NCI-H1436 treated with DMSO at 0.1 percent for 48 hours (cell line): Measurements from ENCODE around the gene OMD.
"Not testable (repeated sequence)": the region's sequence is repeated elsewhere in the genome, so short reads cannot be mapped to it uniquely, and the experiment has no call there.

ENCODE experiments used
- DNase-seq: peaks from one replicate; lab custom pipeline; 2025; lab: John Stamatoyannopoulos, UW

The OMD gene

GRCh38 chr9:92411157-92411556, 13.1 kb downstream of the OMD start:
- not testable (repeated sequence) for DNase-seq

DNA sequence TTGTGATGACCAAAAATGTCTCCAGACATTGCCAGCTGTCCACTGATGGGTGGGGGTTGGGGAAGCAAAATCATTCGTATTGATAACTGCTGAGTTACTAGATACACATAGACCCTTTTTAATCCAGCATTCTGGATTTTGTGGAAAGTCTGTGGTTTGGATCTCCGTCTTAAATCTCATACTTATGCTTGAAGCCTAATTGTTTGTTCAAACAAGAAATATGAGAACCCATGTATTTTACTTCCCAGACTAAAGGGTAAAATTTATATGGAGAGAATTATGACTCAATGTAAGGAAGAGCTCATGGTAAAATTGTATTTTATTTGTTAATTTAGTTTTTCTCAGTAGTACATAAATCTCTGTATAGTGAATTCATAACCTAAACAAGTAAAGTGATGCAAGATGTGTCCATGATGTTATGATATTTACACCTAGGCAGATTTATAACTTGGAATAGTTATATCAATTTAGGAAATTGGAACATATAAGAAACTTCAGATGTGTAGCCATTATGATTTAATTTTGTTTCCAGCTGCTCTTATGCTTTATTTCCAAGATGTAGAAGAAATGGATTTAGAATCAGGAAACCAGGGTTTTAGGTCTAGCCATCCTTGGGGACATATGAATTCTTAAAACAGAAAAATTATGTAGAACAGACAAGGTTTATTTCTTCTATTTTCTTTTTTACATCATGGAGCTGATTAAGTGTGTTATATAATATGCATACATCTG, 15.4 kb downstream of the OMD start:
- DNase-seq, result no peak

- DNase-seq, result no peak
Measured at GRCh38 chr9:92407818-92408217, 16.5 kb downstream of the OMD start.

GRCh38 chr9:92406477-92406876, 17.8 kb downstream of the OMD start:
- no peak for DNase-seq

DNA sequence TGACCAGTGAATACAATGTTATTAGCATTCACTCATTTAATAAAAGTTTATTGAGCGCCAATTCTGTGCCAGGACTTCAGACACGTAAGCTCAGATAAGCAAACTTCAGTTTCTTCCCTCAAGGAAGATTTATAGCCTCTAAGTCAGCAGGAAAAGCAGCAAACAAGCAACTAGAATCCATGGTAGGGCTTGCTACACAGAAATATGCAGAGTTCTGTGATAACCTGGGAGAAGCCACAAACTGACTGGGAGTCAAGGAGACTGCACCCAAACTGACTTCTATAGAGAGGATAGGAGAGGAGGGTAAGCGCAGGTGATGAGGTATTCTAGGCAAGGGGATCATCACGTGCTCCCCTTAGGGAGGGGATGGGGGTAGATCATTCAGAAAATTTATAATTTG, 18.5 kb downstream of the OMD start:
- no peak for DNase-seq

- no peak for DNase-seq
Measured at GRCh38 chr9:92404042-92404836, 20.0 kb downstream of the OMD start, which contains the start of gene OGN. TSS of gene OGN (minus strand) at chr9:92404578. CDS start at chr9:92403407, 1,171 bp downstream.

GRCh38 chr9:92402826-92403745, 21.2 kb downstream of the OMD start:
- no peak for DNase-seq

DNA sequence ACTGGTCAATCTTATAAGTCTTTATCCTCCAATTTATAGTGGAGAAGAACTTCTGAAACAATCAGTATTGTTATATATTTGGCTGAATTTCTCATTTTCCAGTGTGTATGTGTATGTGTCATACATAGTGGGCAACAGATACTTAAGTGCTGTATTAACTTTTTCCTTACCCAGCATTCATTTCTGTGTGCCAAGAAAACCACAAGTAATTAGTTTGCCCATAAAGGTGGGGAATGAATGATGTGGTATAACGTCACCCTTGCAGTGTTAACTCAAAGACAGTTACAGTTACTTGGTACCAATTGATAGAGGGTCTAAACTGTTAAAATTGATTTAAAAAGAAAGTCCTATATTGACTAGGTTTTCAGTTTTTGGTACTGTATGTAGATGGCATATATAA, 21.9 kb downstream of the OMD start:
- no peak for DNase-seq

GRCh38 chr9:92397853-92398252, 26.4 kb downstream of the OMD start:
- DNase-seq, result no peak

DNA sequence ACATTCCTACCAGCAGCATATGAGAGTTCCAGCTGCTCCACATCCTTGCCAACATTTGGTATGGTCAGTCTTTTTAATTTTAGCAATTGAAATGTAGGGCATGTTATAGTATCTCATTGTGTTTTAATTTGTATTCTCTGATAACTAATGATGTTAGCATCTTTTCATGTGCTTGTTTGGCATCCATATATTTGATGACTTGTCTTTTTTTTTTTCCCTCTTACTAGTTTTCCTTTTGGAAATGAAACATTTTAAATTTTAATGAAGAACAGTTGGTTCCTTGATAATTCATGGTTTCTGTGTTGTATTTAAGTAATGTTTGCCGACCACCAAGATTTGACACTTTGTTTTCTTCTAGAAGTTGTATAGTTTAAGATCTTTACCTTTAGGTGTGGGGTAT, 28.7 kb downstream of the OMD start:
- no peak for DNase-seq

- DNase-seq, result no peak
Measured at GRCh38 chr9:92393686-92394085, 30.6 kb downstream of the OMD start.

DNA sequence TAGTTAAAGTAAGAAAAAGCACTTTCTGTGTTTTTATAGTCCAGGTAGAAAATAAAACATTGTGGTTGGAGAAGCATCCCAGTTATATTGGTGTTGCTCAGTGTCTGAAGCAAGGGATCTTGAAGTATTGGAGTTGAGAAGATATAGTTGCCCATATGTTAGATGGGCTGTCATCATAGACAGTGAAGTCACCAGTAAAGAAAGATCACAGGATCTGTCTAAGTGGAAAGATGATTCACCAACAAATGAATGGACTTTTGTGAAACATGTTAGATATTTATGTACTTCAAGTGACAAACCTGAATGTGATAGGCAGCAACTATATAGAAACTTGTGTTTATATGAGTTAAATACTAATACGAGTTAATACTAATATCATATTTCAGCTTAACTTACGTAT, 31.6 kb downstream of the OMD start:
- no peak for DNase-seq

DNA sequence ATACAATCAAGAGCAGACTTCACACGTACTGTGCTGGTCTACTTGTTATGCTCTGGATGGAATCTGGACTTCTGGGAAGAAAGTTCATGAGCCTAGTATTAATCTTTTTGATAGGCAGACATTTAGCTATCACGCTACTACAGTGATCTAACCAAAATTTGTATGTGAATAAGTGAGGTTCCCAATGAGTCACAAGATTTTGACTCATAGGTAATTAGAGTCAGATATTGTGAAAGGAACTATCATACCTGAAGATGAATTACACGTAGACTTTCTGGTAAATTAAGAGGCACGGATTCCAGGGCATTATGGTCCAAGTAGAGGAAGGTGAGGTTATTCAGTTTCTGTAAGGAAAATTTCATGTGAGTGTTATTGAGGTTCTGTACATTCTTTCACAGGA, 38.3 kb downstream of the OMD start:
- no peak for DNase-seq

DNA sequence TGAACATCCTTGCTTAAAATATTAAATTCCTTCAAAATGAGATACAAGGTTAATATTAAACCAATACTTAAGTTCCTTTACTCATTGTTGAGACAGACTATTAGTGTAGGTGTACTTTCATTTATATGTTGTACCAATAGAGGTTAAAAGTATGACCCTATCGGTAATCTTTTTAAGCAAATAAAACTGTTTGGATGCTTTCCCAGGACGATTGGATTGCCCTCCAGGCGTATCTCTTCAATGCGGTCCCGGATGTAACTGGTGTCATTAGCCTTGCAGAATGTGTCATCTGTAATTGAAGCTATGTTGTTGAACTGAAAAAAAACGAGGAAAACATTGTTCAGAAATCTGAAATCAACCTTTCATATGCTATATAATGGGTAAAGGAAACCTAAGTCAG, 38.8 kb downstream of the OMD start:
- DNase-seq, result no peak

GRCh38 chr9:92385001-92385400, 39.3 kb downstream of the OMD start:
- DNase-seq, result no peak

DNA sequence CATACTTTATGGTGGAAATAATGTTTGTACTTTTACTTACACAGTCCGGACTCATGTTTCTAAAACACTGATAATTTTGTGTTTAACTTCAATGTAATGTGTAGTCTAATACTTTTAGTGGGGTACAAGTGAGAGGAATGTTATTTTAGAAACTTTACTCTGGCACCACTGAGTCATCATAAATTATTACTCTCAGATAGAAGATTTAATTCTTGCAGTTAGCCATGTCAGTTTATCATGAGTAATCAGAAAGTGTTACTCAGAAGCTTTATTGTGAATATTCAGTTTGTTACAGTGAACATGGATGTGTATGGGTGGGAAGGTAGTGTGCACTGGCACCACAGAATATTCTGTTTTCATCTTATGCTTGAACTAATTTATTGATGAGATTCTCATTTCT, 39.9 kb downstream of the OMD start:
- DNase-seq, result no peak

GRCh38 chr9:92381775-92382174, 42.5 kb downstream of the OMD start:
- DNase-seq, result no peak

DNA sequence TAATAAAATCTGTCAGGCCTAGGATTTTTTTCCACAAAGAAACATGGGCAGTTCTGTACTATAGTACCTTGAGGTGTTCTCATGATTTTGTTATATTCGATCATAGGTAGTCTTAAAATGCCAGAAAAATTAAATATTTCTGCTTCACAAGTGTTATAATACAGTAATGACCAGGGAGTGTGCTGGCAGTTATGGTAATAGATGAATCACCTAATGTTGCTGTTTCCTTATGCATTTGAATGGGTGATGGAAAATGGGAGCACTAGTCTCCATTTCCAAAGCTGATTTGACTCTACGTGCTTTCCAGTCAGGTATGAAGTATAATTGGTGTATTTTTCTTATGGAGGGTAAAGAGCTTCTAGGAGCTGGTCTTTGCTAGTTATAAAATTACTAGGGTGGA, 43.7 kb downstream of the OMD start:
- no peak for DNase-seq

GRCh38 chr9:92378865-92379560, 45.3 kb downstream of the OMD start:
- DNase-seq, result no peak

GRCh38 chr9:92377876-92378275, 46.4 kb downstream of the OMD start:
- no peak for DNase-seq

GRCh38 chr9:92373167-92373566, 51.1 kb downstream of the OMD start:
- DNase-seq, result no peak

- DNase-seq, result no peak
Measured at GRCh38 chr9:92369075-92369474, 55.2 kb downstream of the OMD start.
